Mucosa of gallbladder (tissue), 1 donor: ENCODE measurements around the gene ZNF275. TPM values are rescaled to one million over a fixed set of nuclear protein-coding genes. Genes with fewer than 3 reads are reported as not detected.
"Not testable (repeated sequence)": the region's sequence is repeated elsewhere in the genome, so short reads cannot be mapped to it uniquely, and the experiment has no call there.

Experiments used
- DNase-seq: peaks from one replicate; pipeline ENCODE4 v3.0.0-alpha.2; 2020; ENCODE audit warnings: low spot score
- total RNA-seq: library from RNA; stranded (reverse); gene quantifications from one replicate; pipeline ENCODE4 v1.2.1, GENCODE V29; 2021
- donor health status: DM: no; HTN: no; CAD: no.

Gene ZNF275, protein sequence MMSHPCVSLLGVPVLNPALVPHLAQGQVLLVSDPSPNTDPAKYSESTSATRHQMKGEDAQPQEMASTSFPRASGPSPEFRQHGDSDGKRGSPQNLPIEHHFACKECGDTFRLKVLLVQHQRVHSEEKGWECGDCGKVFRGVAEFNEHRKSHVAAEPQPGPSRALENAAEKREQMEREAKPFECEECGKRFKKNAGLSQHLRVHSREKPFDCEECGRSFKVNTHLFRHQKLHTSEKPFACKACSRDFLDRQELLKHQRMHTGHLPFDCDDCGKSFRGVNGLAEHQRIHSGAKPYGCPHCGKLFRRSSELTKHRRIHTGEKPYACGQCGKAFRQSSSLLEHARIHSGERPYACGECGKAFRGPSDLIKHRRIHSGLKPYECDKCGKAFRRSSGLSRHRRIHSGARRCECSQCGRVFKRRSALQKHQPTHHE
- 10.3 TPM for total RNA-seq

- DNase-seq: peak; percentile 73
Observed at GRCh38 chrX:153333821-153334653, at the start of gene ZNF275. Gene ZNF275, plus strand, starts transcription at chrX:153334153. Its CDS starts 2,527 bp downstream, at chrX:153336680.

GRCh38 chrX:153285678-153286077 is 48.3 kb upstream of the ZNF275 start:
- not testable (repeated sequence) for DNase-seq

GRCh38 chrX:153288807-153289206 is 45.1 kb upstream of the ZNF275 start:
- not testable (repeated sequence) for DNase-seq

- not testable (repeated sequence) for DNase-seq
Observed at GRCh38 chrX:153293485-153294071, 40.4 kb upstream of the ZNF275 start.

GRCh38 chrX:153297376-153297775 is 36.6 kb upstream of the ZNF275 start:
- DNase-seq: peak; percentile 4

GRCh38 chrX:153299855-153300254 is 34.1 kb upstream of the ZNF275 start:
- DNase-seq: no peak

- DNase-seq: no peak
Observed at GRCh38 chrX:153301746-153302145, 32.2 kb upstream of the ZNF275 start.

- no peak for DNase-seq
Observed at GRCh38 chrX:153302796-153303195, 31.2 kb upstream of the ZNF275 start.

DNA sequence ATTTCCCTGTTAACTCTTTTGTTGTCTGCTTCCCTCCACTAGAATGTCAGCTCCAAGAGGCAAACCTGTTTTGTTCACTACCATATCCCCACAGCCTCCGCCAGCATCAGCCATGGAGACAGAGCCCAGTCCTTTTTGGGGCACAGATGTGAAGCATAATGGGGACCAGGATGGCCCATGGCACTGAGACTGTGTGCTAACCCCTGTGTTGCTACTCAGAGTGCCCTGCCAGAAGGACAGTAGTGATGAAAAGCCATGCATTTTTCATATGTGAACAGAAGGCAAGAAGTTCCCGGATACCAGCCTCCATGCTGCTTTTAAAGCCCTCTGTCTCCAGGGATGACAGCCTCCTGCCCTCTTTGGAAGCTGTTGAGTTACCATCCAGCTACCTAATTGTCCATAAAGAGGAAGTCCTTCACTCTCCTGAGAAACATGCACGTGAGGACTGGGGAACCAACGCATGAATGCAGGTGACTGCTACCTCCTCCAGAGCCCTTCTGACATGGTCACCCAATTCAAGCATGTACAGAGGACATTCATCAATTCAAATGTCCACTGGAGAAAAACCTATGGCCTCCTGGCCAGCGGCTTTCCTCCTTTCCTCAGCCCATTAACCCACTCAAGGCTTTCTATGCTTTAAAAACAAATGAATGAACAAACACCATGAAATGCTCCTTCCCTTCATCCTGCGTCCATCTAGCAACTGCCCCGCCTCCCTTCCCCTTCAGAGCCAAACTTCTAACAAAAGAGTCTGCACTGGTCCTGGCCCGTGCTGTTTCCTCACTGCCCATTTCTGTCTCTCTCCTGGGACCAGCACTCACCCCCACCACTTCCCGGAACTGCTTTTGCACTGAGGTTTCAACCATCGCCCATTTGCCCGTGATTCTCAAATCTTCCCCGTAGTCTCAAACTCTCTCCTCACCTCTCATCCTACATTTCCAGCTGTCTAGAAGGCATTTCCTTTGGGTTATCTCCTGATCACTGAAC is 30.4 kb upstream of the ZNF275 start:
- no peak for DNase-seq

DNA sequence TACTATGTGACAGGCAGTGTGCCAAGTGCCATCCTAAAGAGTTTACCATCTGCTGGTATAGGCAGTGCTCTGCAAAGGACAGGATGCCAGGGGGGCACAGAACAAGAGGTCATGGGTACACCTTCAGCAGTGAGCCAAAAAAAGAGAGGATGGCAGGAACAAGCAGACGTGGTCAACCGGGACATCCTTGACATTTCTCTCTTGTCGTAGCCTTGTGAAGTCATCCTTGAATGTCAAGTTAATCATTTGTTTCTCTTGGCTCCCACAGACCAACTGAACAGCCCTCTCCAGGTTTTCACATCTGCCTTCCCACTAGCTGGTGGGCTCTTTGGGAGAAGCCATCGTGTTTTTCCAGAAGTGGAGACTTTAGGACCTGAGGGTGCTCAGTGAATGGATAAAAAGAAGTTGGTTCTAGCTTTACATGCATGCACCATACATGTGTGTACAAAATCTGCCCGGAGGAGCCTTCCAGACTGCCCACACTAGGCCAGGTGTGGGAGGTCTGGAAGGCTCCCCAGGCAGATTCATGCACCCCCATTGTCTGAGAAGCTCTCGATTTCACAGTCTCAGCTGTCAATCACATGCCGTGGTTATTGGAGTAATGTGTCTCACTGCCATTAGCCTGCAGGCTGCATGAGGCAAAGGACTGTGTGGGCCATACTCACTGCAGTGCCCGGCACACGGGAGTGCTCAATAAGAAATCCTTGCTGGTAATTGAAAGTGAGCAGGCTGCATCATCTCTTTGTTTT is 28.8 kb upstream of the ZNF275 start:
- no peak for DNase-seq

GRCh38 chrX:153305972-153306371 is 28.0 kb upstream of the ZNF275 start:
- DNase-seq: no peak

- DNase-seq: no peak
Observed at GRCh38 chrX:153306527-153307115, 27.3 kb upstream of the ZNF275 start.

- no peak for DNase-seq
Observed at GRCh38 chrX:153307276-153308178, 26.4 kb upstream of the ZNF275 start.

GRCh38 chrX:153310901-153311300 is 23.1 kb upstream of the ZNF275 start:
- DNase-seq: no peak

- no peak for DNase-seq
Observed at GRCh38 chrX:153312041-153312440, 21.9 kb upstream of the ZNF275 start.

DNA sequence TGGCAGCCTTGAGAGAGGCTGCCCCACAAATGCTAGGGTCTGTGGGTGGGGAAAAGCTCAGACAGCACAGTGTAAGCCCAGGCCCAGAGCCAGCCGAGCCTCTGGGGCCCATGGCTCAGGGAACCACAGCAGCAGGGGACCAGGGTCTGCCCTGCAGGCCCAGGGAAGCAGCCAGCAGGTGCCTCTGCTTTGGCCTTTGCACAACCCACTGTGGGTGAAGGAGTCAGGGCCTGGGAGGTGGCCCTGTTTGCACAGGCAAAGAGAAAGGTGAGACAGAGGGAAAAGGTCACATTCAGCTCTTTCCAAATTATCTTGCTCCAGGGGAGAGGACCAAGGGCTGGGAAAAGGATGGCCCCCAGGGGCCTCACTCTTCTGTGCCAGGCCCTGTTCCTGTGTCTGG is 21.1 kb upstream of the ZNF275 start:
- DNase-seq: no peak

DNA sequence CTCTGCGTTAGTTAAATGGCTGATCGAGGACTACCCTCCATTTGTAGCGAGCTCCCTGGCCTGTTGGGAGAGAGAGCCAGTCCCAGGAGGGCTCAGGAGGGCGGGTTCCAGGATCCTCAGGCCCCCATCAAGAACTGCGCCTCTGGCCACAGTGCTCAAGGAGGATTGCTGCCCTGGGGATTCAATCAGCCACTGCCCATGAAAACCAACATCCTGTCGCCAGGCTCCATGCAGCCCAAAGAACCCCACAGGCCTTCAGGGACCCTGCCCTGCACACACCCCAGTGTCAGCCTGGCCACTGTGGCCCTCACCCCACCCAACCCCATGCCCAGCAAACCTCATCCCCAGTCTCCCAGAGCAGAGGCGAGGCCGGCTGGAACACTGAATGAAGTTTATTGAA is 16.6 kb upstream of the ZNF275 start:
- no peak for DNase-seq

- DNase-seq: no peak
Observed at GRCh38 chrX:153317996-153318722, 15.8 kb upstream of the ZNF275 start.
